Peyer's patch (tissue), 4 donors: ENCODE data around the gene TRIM58. TPM values are rescaled to one million over a fixed set of nuclear protein-coding genes. Genes with fewer than 3 reads are reported as not detected.

Source experiments
- DNase-seq, 3 donors: peaks; one replicate each; pipeline ENCODE4 v3.0.0-alpha.2; 2017 to 2019
- H3K27ac ChIP-seq, 4 donors: fragments of 200-600 bp; sonication (generic); one replicate each; pipeline ENCODE4 v1.5.1; 2016 to 2019
- H3K27me3 ChIP-seq, 2 donors: fragments of 200-600 bp; sonication (generic); one replicate each; pipeline ENCODE4 v1.5.1; 2019
- H3K36me3 ChIP-seq, 3 donors: fragments of 200-600 bp; sonication (generic); one replicate each; pipeline ENCODE4 v1.5.1; 2016 to 2019
- H3K4me1 ChIP-seq, 4 donors: fragments of 200-600 bp; sonication (generic); one replicate each; pipeline ENCODE4 v1.5.1; 2016 to 2019
- H3K4me3 ChIP-seq, 4 donors: fragments of 200-600 bp; sonication (generic); 1 replicate in 3 of 4; 2 replicates in 1 of 4; pipeline ENCODE4 v1.5.1; 2016 to 2019; ENCODE audit warnings: mild to moderate bottlenecking in 1 of 4
- H3K9me3 ChIP-seq, 4 donors: fragments of 200-600 bp; sonication (generic); one replicate each; pipeline ENCODE4 v1.5.1; 2016 to 2019; ENCODE audit warnings: mild to moderate bottlenecking in 1 of 4
- POLR2A ChIP-seq, 2 donors: fragments of 450-650 bp; IDR thresholded peaks; one replicate each; pipeline ENCODE4 v1.5.1; 2017; ENCODE audit warnings: antibody characterized with exemption in 2 of 2, mild to moderate bottlenecking in 2 of 2, moderate library complexity in 2 of 2
- total RNA-seq, 4 donors: library from RNA; depleted of rRNA; stranded (reverse); fragments of >200 nt; gene quantifications; one replicate each; pipeline ENCODE4 v1.1.0, GENCODE V29; 2016
- TF ChIP-seq, protein P1 (sequence below), 6 experiments: fragments of 450-650 bp in 4 of 6; fragments of 200-600 bp in 2 of 6; sonication (generic) in 1 of 6; IDR thresholded peaks; one replicate each; pipeline ENCODE4 v1.5.1; 2017 to 2019; ENCODE audit warnings: antibody characterized with exemption in 6 of 6, mild to moderate bottlenecking in 3 of 6, moderate library complexity in 1 of 6

The TRIM58 gene
- total RNA-seq, 4 donors from 2014 or later = 7.2 TPM; not detected in 3

DNA sequence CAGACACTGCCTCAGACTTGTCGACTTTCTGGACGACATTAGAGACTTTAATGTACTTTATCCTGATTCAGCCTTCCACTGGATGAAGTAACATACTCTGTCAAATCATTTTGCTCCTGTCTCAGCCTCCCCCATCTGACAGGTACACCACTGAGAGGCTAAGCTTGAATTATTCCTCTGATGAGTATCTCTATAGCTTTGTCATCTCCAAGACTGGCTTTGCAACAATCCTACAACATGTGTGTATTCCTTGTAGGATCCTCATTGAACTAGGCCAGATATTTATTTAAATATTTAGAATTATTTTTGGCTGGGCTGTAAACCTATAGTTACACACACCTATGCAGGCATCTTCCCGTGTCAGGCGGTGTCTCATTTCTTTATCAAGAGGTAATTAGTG lies 1.1 kb upstream of the TRIM58 start:
- Histone ChIP-seq H3K27ac (no peak overlapping the region), H3K9me3 (no peaks in the 10 kb centered on the region), H3K36me3 (no peaks in the 10 kb centered on the region), H3K27me3 (no peaks in the 10 kb centered on the region), H3K4me1 (no peaks in the 10 kb centered on the region), H3K4me3 (no peak overlapping the region)
- no peak for TF ChIP-seq POLR2A (IDR thresholded peaks at IDR 0.05)
- TF ChIP-seq, protein P1, sequence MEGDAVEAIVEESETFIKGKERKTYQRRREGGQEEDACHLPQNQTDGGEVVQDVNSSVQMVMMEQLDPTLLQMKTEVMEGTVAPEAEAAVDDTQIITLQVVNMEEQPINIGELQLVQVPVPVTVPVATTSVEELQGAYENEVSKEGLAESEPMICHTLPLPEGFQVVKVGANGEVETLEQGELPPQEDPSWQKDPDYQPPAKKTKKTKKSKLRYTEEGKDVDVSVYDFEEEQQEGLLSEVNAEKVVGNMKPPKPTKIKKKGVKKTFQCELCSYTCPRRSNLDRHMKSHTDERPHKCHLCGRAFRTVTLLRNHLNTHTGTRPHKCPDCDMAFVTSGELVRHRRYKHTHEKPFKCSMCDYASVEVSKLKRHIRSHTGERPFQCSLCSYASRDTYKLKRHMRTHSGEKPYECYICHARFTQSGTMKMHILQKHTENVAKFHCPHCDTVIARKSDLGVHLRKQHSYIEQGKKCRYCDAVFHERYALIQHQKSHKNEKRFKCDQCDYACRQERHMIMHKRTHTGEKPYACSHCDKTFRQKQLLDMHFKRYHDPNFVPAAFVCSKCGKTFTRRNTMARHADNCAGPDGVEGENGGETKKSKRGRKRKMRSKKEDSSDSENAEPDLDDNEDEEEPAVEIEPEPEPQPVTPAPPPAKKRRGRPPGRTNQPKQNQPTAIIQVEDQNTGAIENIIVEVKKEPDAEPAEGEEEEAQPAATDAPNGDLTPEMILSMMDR (IDR thresholded peaks at IDR 0.05) = no peak
- DNase-seq = no peak

- H3K27me3 ChIP-seq = no peaks in the 10 kb centered on the region
- DNase-seq = no peak
- H3K4me1 ChIP-seq = no peaks in the 10 kb centered on the region
- TF ChIP-seq, protein P1 (IDR thresholded peaks at IDR 0.05) = no peak
- TF ChIP-seq POLR2A (IDR thresholded peaks at IDR 0.05) = no peak
- H3K9me3 ChIP-seq = peaks cover 0 to 2% (median 0%) of the 10 kb centered on the region in 4 donors
- peak overlapping the region in 3 of 4 donors; percentile 39 to 85 (median 43) for H3K4me3 ChIP-seq
- peak overlapping the region in 1 of 4 donors; percentile 87 for H3K27ac ChIP-seq
- H3K36me3 ChIP-seq = no peaks in the 10 kb centered on the region
These were observed 1.1 kb downstream of the TRIM58 start for GRCh38 chr1:247857985-247858619.

DNA sequence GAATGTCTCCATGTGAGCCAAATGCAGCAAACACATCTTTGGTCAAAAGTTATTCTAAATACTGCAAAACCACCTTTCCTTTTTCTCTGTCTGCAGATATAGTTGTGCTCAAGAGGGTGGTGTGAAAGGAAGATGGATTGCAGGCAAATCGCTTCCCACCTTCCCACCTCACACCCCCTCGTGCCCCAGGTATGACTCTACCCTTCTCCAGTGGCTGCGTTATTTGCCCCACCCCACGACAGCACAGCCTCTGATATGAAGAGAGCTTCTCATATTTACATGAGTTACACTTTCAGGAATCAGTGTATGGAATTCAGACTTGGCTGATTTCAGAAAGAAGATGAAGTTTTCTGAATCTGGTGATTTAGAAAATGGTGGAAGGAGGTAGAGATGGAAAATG lies 5.8 kb downstream of the TRIM58 start:
- no peaks in the 10 kb centered on the region for H3K4me1 ChIP-seq
- no peak for DNase-seq
- H3K27ac ChIP-seq = no peak overlapping the region
- TF ChIP-seq, protein P1 (IDR thresholded peaks at IDR 0.05) = no peak
- TF ChIP-seq POLR2A (IDR thresholded peaks at IDR 0.05) = no peak
- H3K4me3 ChIP-seq = no peak overlapping the region
- peaks cover 0 to 2% (median 0%) of the 10 kb centered on the region in 4 donors for H3K9me3 ChIP-seq
- H3K27me3 ChIP-seq = no peaks in the 10 kb centered on the region
- H3K36me3 ChIP-seq = no peaks in the 10 kb centered on the region

DNA sequence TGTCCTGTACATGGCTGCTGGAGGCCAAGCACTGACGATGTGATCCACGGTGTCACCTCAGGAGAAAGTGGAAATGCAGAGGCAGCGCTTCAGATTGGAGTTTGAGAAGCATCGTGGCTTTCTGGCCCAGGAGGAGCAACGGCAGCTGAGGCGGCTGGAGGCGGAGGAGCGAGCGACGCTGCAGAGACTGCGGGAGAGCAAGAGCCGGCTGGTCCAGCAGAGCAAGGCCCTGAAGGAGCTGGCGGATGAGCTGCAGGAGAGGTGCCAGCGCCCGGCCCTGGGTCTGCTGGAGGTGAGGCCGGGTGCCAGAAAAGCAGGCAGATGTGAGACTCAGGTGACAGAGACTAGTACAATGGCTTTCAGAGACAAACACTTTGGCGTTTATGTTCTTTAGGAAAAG lies 7.7 kb downstream of the TRIM58 start:
- H3K36me3 ChIP-seq = no peaks in the 10 kb centered on the region
- no peaks in the 10 kb centered on the region for H3K27me3 ChIP-seq
- TF ChIP-seq, protein P1 (IDR thresholded peaks at IDR 0.05) = no peak
- no peak for TF ChIP-seq POLR2A (IDR thresholded peaks at IDR 0.05)
- H3K4me1 ChIP-seq = no peaks in the 10 kb centered on the region
- no peak for DNase-seq
- peaks cover 0 to 3% (median 0%) of the 10 kb centered on the region in 4 donors for H3K9me3 ChIP-seq
- no peak overlapping the region for H3K4me3 ChIP-seq
- H3K27ac ChIP-seq = no peak overlapping the region

- Histone ChIP-seq H3K27ac (no peak overlapping the region), H3K9me3 (peaks cover 0 to 10% (median 0%) of the 10 kb centered on the region in 4 donors), H3K4me1 (no peaks in the 10 kb centered on the region), H3K36me3 (no peaks in the 10 kb centered on the region), H3K27me3 (no peaks in the 10 kb centered on the region), H3K4me3 (no peak overlapping the region)
- no peak for DNase-seq
- no peak for TF ChIP-seq POLR2A (IDR thresholded peaks at IDR 0.05)
- TF ChIP-seq, protein P1 (IDR thresholded peaks at IDR 0.05) = no peak
These were observed 8.4 kb downstream of the TRIM58 start for GRCh38 chr1:247865416-247865815.
